GM06990 (cell line): ENCODE results near the gene ANKIB1.

Source experiments
- DNase-seq: peaks from one replicate; pipeline ENCODE4 v3.0.0-alpha.2; 2011; ENCODE audit not compliant: insufficient read length; ENCODE audit errors: extremely low read depth
- H3K27me3 ChIP-seq: replicated peaks from 2 replicates; pipeline ENCODE4 v1.6.0; 2011; ENCODE audit warnings: low read length; ENCODE audit not compliant: control insufficient read depth, insufficient read depth
- H3K36me3 ChIP-seq: 2 replicates; pipeline ENCODE4 v1.5.1; 2011; ENCODE audit warnings: low read length; ENCODE audit not compliant: control insufficient read depth, insufficient read depth
- H3K4me3 ChIP-seq: replicated peaks from 2 replicates; pipeline ENCODE4 v1.5.1; 2011; ENCODE audit warnings: low read depth, mild to moderate bottlenecking, control low read depth, low read length
- TF ChIP-seq, protein P1 (sequence below): IDR thresholded peaks from 2 replicates; pipeline ENCODE4 v1.5.1; 2011; ENCODE audit warnings: low read length, control low read depth, mild to moderate bottlenecking, inconsistent platforms; ENCODE audit not compliant: insufficient read depth, poor library complexity, severe bottlenecking

ANKIB1 gene

DNA sequence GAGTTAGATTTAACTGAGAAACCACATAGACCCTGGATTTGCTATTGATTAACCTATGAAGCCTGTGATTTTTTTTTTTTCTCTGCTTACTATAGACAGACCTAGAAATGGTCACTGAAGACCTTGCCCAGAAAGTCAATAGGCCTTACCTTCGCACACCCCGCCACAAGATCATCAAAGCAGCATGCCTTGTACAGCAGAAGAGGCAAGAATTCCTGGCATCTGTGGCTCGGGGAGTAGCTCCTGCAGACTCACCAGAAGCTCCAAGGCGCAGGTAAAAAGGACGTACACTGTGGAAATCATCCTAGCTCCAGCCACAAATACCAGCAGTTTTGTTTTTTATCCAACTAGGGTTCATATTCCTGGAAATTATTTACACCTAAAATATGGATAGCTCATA is 145.3 kb downstream of the ANKIB1 start:
- TF ChIP-seq, protein P1, sequence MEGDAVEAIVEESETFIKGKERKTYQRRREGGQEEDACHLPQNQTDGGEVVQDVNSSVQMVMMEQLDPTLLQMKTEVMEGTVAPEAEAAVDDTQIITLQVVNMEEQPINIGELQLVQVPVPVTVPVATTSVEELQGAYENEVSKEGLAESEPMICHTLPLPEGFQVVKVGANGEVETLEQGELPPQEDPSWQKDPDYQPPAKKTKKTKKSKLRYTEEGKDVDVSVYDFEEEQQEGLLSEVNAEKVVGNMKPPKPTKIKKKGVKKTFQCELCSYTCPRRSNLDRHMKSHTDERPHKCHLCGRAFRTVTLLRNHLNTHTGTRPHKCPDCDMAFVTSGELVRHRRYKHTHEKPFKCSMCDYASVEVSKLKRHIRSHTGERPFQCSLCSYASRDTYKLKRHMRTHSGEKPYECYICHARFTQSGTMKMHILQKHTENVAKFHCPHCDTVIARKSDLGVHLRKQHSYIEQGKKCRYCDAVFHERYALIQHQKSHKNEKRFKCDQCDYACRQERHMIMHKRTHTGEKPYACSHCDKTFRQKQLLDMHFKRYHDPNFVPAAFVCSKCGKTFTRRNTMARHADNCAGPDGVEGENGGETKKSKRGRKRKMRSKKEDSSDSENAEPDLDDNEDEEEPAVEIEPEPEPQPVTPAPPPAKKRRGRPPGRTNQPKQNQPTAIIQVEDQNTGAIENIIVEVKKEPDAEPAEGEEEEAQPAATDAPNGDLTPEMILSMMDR = no peak
- no peaks in the 10 kb centered on the region for H3K27me3 ChIP-seq
- no peak overlapping the region for H3K4me3 ChIP-seq
- DNase-seq = no peak
- H3K36me3 ChIP-seq = no peaks in the 10 kb centered on the region; the same call in none of the 2 replicates

DNA sequence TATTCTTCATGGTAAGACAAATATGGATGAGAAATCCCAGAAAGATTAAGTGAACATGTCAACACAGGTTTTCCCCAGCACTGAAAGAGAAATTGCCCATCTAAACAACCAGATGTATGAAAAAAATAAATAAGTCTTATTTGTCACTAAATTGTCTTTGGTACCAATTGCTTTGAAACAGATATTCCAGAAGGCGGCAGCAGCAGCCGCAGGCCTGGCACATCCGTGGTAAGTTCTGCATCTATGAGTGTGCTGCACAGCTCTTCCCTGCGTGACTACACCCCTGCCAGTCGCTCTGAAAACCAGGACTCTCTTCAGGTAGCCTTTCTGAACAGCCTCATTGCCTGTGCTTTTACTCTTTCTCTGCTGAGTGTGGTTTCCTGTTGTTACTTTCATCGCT is 151.8 kb downstream of the ANKIB1 start:
- no peak for DNase-seq
- peaks cover 9% of the 10 kb centered on the region for H3K36me3 ChIP-seq
- TF ChIP-seq, protein P1 = no peak

DNA sequence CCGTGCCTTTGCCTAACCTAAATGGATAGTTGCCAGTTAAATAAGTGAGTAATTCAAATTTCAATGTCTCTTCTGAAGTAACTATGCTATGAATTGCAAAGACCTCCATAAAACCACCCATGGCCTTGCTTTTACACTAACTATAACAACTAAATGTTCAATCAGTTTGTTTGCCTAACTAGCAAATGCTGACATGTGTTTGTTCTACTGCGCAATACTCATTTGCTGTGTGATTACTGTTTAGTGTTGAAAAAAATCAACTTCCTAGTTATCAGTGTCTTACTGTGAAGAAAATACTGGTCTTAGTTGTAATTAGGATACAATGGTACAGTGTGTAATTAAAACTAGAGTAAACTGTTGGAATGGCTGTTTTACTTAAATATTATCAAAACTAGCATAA is 154.2 kb downstream of the ANKIB1 start:
- Histone ChIP-seq H3K4me3 (no peak overlapping the region), H3K27me3 (no peaks in the 10 kb centered on the region), H3K36me3 (peaks cover 9% of the 10 kb centered on the region)
- TF ChIP-seq, protein P1 = no peak
- DNase-seq = no peak

More for the DNA sequence above, 151.8 kb downstream of the ANKIB1 start:
- Histone ChIP-seq H3K4me3 (no peak overlapping the region), H3K27me3 (no peaks in the 10 kb centered on the region)

DNA sequence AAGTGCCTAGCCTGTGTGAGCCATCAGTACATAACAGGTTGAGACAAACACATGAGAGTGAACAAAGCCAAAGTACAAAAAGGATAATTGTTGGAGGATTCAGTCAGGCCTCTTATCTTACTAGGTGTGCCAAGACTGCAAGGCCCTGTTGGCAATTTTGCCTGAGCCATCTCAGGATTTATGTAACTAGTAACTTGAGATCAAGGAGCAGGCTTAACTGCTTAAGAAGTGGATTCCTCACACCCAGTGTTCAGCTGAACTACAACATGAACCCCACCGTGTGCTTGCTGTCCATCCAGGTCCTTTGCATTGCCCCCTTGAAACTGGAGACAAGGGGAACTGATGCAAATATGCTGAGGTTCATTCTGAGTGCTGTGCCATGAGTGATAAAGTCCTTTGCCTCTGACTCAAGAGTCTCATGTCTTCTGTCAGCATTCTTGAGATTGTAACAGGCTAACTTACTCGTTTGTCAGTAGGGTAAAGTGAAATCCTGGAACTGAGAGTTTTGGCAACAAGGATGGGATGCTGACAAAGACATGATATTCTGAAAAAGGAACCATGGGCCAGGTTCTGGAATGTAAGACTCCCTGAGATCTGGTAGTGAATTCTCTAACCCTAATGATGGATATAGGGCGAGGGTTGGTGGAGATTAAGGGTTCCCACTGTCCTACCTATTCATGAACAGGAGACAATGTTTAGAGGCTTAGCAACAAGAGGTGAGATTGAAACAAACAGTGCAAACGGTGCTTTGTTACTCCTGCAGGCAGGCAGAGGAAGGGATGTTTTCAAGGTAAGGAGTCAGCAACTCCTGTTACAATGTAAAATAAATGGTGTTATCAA is 157.4 kb downstream of the ANKIB1 start:
- peaks cover 7% of the 10 kb centered on the region for H3K36me3 ChIP-seq
- no peaks in the 10 kb centered on the region for H3K27me3 ChIP-seq
- TF ChIP-seq, protein P1 = no peak
- no peak for DNase-seq
- H3K4me3 ChIP-seq = no peak overlapping the region

DNA sequence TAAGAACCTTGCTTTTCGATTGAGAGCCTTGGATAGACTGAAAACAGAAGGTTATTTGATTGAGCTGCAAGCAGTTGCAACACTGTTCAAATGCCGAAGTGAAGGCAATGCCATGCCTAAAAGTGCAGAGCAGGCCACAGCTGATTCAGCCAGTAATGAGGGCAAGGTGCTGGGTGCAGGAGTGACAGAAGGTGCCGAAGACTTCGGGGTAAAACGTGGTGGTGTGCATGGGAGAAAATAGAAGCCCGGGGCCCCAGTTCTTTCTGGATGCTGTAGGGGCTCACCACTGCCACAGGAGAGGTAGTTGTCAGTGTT is 157.9 kb downstream of the ANKIB1 start:
- TF ChIP-seq, protein P1 = no peak
- Histone ChIP-seq H3K36me3 (peaks cover 1% of the 10 kb centered on the region), H3K4me3 (no peak overlapping the region), H3K27me3 (no peaks in the 10 kb centered on the region)
- DNase-seq = no peak
